ENCODE data around the gene DSCAML1.

The DSCAML1 gene

DNA sequence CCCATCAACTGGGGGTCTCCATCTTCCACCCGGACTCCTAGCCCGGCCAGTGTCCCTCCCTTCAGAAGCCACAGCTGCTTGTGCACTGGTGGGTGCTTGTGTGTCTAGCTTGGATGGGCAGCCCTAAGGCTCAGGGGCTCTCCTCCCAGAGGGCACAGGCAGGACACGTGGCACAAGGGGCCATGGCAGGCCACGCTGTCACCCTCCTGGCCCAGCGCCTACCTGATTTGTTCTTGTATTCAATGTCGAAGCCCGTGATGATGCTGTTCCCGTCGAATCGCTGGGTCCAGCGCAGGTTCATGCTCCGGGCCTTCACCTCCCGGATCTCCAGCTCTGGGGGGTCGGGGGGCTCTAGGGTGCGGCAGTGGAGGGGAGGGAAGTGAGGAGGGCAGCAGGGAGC lies 316.8 kb downstream of the DSCAML1 start:
- no peak for DNase-seq

DNA sequence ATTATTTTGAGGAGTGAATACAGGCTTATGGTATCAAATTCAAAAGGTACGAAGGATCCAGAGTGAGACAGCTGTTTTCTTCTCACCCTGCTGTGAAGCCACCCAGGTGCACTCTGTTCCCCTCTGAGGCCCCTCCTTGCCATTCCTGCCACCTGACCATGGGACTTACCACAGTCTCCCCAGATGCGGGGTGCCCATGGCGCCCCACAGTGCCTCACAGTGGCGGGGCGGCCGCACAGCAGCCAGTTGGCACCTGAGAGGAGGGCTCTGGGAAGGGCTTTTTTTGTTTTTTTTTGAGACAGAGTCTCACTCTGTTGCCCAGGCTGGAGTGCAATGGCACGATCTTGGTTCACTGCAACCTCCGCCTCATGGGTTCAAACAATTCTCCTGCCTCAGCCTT lies 317.6 kb downstream of the DSCAML1 start:
- no peak for DNase-seq

- DNase-seq = no peak
Measured at GRCh38 chr11:117478926-117479325, 318.1 kb downstream of the DSCAML1 start.

GRCh38 chr11:117478126-117478860 lies 318.7 kb downstream of the DSCAML1 start:
- DNase-seq = no peak

GRCh38 chr11:117477721-117478120 lies 319.3 kb downstream of the DSCAML1 start:
- DNase-seq = no peak

DNA sequence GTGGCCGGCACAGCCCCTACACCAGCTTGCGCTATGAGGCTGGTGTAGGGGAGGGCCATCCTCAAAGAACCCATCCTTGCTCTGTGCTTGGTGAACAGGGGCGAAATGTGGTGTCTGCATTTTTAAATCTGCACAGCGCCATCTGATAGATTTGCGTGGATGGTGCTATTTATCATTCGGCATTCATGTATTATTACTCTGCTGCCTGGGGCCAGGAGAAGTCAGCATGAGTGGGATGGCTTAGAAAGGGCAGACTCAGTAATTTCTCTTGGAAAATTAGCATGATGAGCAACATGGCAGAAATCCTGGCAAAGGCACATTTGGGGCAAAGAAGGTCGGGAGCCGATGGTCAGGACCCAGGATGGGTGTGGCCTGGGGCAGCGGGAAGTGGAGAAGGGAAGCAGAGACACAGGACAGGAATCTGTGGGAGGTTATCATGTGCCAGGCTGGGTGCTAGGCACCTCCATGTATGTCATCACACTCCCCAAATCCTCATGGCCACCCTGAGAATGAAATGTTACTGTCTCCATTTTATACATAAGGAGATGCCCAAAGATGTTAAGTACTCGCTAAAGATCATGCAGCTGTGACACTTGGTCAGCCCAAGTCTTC lies 320.4 kb downstream of the DSCAML1 start:
- no peak for DNase-seq

DNA sequence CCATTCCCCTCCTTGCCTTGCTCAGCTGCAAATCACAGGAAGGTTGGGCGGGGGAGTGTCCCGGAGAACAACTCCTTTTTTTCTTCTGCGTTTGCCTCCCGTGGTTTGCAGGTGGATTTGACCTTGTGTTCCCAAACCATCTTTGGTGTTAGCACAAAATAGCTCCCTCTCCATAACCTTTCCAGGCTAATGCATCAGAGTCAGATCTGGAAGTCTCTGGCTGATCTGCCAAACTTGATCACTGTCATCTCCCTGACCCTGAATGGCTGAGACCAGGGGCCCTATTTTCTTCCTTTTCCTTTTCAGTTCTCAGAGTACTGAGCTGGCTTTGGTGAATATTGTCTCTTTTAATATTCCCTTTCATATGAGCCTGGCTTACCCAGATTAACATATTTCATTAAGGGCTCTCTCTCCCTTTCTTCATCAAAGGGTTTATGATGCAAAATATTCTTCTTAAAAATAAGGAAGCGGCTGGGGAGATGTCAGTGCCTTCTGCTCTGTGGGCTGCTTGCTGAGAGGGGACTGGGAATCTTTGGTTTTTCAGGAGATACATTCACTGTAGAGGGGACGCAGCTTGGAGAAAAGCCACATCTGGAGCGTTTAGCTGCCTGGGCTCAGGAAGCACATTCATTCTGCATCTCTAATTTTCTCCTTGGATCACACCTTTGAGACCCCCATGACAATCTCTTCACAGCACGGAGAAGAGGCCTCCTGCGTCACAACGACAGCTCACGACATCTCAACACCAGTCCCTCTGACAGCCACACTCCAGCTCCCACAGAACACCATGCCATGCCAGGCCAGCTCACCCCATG lies 321.1 kb downstream of the DSCAML1 start:
- DNase-seq = no peak

- no peak for DNase-seq
Measured at GRCh38 chr11:117473481-117474091, 323.4 kb downstream of the DSCAML1 start.

DNA sequence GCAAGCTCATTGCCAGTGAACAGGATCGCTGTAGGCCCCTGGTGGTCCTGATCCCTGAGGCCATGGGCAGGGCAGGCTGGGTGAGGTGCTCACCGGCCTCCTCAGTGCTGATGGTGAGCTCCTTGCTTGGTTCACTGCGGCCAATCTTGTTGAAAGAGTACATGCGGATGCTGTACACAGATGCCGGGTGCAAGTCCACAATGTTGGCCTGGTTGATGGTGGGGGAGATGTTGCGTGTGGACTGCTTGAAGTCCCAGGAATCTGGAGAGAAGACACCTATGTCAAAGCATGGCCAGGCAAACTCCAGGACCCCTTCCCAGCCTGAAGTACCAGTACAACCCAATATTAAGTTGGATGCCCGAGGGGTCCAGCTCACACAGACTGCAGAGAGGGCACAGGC lies 325.2 kb downstream of the DSCAML1 start:
- DNase-seq = no peak

DNA sequence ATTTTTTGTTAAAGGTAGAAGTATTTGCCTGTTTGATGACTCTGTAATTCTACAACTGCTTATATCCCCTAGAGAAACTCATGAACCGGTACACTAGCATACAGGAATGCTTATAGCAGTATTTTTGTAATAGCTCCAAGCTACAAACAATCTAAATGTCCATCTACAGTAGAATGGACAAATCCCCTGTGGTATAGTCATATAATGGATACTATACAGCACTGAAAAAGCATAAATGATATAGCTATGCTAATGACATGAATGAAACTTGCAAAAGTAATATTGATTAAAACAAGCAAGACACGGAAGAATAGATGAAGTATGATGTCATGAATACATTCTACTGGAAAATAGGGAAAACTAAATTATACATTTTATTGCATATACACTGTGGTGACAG lies 326.4 kb downstream of the DSCAML1 start:
- no peak for DNase-seq

GRCh38 chr11:117468888-117469287 lies 328.1 kb downstream of the DSCAML1 start:
- no peak for DNase-seq

DNA sequence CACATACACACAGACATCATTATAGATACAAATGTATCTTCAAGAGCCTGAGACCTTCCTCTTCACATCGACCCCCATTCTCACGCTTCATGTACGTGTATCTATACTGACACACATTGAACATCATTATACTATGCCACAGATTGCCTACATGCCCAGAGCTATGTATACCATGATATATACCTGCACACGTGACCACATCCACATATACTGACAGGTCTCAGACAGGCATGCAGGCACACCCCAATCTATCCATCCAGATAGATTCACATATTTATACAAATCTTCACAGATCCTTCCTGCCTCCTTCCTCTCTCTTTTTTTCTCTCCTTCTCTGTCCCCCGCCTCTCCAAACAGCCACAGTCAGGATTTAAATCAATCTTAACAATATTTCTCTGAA lies 329.2 kb downstream of the DSCAML1 start:
- no peak for DNase-seq

GRCh38 chr11:117466966-117467365 lies 330.1 kb downstream of the DSCAML1 start:
- no peak for DNase-seq

GRCh38 chr11:117465236-117465997 lies 331.6 kb downstream of the DSCAML1 start:
- no peak for DNase-seq

DNA sequence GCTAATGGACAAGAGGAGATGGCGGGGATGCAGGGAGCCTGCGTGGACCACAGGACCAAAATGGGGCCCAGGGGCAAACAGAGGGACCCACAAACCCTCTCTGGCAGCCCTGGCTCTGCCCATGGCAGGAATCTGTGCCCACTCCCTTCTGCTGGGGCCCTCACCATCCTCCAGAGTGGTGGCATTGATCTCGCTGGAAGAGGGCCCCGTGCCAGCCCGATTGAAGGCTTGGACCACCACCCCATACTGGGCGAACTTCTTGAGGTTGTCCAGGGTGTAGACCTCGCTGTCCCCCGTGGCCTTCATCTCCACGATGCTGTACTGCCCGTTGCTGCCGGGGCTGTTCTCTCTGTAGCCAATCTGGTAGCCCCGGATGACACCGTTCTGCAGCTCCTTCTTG lies 332.2 kb downstream of the DSCAML1 start:
- no peak for DNase-seq

- DNase-seq = no peak
Measured at GRCh38 chr11:117462864-117463247, 334.2 kb downstream of the DSCAML1 start.

DNA sequence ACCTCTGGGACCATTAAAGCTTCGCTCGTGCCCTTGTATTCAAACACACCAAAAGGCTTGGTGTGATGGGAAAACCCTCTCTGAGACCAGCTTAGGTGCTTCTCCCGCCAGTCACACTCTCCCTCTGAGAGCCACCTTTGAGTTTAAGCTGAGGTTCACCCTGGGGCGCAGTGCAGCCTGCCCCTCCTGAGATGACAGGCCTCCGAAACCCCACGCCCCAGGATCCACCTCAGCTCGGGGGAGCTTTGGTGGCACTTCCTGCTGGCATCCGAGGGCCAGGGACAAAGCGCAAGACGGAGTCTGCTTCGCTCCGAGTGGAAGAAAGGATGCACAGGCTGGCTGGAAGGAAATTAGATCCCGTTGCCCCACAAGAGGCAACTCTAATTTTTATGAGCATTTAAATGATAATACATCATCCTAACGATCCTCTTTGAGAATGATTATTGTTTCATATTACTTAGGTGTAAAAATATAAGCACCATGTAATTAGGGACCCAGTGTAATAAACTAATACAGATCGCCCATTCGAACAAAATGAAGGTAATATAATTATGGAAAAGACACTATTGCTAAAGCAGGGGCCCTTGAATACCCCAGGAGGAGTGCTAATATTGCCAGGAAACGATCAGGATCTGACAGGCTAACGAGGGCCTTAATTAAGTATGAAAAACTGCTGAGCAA lies 334.7 kb downstream of the DSCAML1 start:
- no peak for DNase-seq

DNA sequence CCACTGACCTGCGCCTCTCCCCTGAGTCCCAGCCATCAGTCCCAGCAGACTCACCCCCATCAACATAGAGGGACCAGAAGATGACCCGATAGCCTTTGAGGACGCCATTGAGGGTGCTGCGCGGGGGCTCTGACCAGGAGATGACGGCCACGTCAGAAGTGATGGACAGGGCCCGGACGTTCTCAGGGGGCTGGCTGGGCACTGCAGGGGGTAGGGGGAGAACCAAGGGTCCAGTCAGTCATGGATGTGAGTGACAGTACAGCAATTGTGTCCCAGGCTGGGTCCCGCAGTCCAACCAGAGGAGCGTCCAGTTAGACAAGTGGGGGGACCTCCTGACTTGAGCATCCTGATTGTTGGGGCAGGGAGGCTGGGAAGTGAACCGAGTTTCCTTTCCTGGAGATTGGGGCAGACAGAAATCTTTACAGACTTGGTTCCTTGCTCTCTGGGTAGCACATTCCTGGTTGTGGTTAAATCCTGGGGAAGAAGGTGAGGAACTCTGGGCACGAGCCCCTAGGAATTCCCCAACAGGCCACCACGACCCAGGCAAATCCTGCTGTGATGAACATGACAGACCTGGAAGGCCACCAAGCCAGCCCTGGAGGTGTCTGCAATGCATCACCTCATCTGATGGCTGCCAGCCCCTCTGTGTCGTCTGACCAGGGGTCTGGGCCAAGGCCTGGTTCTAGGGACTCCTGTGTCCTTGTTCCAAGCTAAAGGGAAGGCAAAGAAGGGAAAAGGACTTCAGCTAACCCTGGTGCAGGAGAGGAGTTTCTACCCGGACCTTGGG lies 335.4 kb downstream of the DSCAML1 start:
- DNase-seq = no peak

DNA sequence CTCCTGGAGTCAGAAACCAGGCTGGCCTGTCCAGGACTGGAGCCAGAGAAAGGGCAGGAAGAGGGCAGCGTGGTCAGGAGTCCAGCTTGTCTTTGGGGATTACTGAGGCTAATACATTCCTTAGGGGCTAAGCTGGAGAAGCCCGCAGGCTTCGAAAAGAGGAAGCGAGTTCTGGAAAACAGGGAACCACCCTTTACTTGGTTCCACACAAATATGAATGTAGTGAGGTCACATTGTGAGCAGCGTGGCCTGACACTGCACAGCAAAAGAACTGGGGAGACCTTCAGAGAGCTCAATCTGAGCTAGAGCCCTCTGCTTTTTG lies 337.1 kb downstream of the DSCAML1 start:
- no peak for DNase-seq

GRCh38 chr11:117459123-117459978 lies 337.7 kb downstream of the DSCAML1 start:
- DNase-seq = no peak

Data from activated gamma-delta T cell treated with Interleukin-2 at 50 U/mL for 16 hours (primary cell).